Left lung (tissue), 10 donors: ENCODE measurements around the gene TCEA3. TPM values are rescaled to one million over a fixed set of nuclear protein-coding genes. Genes with fewer than 3 reads are reported as not detected.
A peak's percentile ranks its signal among the peaks of the same experiment; 100 is the strongest.

Source experiments
- ATAC-seq: fragments of 200-7000 bp; cut with Tn5 transposase; one replicate; pipeline ENCODE4 v1.9.1; 2020; ENCODE audit warnings: moderate library complexity
- DNase-seq, 4 donors: peaks; one replicate each; pipeline ENCODE4 v3.0.0-alpha.2; 2013 to 2020
- H3K27ac ChIP-seq, 2 donors: fragments of 200-600 bp; sonication (generic) in 1 of 2; one replicate each; pipeline versions ENCODE4 v1.5.0 to v1.8.0; 2020 to 2021
- H3K27me3 ChIP-seq, 2 donors: fragments of 200-600 bp; sonication (generic) in 1 of 2; one replicate each; pipeline versions ENCODE4 v1.5.0 to v1.8.0; 2020 to 2021
- H3K36me3 ChIP-seq, 2 donors: fragments of 200-600 bp; sonication (generic) in 1 of 2; one replicate each; pipeline versions ENCODE4 v1.5.0 to v1.8.0; 2020 to 2021
- H3K4me1 ChIP-seq, 2 donors: fragments of 200-600 bp; one replicate each; pipeline ENCODE4 v1.8.0; 2021
- H3K4me3 ChIP-seq, 2 donors: fragments of 200-600 bp; sonication (generic) in 1 of 2; one replicate each; pipeline versions ENCODE4 v1.5.0 to v1.8.0; 2020 to 2021; ENCODE audit warnings: mild to moderate bottlenecking in 1 of 2
- H3K9me3 ChIP-seq, 2 donors: fragments of 200-600 bp; sonication (generic) in 1 of 2; one replicate each; pipeline versions ENCODE4 v1.5.0 to v1.8.0; 2020 to 2021
- CTCF ChIP-seq, 2 donors: fragments of 200-600 bp; sonication (generic) in 1 of 2; IDR thresholded peaks; one replicate each; pipeline versions ENCODE4 v1.5.0 to v1.8.0; 2021; ENCODE audit warnings: antibody characterized with exemption in 2 of 2
- intact Hi-C, 2 donors: fragments of 100-400 bp; cut with DNase I; formaldehyde crosslinking; loops; one replicate each; pipeline versions ENCODE4 v1.11.2 to v1.14.2; 2022
- polyA plus RNA-seq, 6 donors: library from polyadenylated mRNA; unstranded; fragments of 120-200 nt; gene quantifications; one replicate each; pipeline ENCODE4 v1.2.1, GENCODE V29; 2013; ENCODE audit not compliant: insufficient read length in 6 of 6
- total RNA-seq, 2 donors: library from RNA; stranded (reverse); fragmentation: NEBNext Ultra II Directional; extraction: Animal tissue kit (Norgen Biotek cat#: 25700); gene quantifications; one replicate each; pipeline ENCODE4 v1.2.1, GENCODE V29; 2021
- donor health status: DM: no; HTN: yes; CAD: no.
- donor health status: DM: no; HTN: no; CAD: no.

Gene TCEA3
- total and polyA plus RNA-seq, 8 donors = 15.5 to 43.2 (median 28.0) TPM

- Histone ChIP-seq H3K27me3 (no peaks in the 10 kb centered on the region), H3K9me3 (no peaks in the 10 kb centered on the region), H3K27ac (no peak overlapping the region), H3K4me1 (peaks cover 4 to 7% of the 10 kb centered on the region in 2 donors), H3K36me3 (no peaks in the 10 kb centered on the region), H3K4me3 (no peak overlapping the region)
- intact Hi-C loops = no loop called here
- no peak for ATAC-seq
- DNase-seq = no peak
- TF ChIP-seq CTCF (IDR thresholded peaks at IDR 0.05) = no peak
These were observed 47.0 kb upstream of the TCEA3 start for GRCh38 chr1:23471473-23472075.

GRCh38 chr1:23470282-23471070 is 45.9 kb upstream of the TCEA3 start:
- Histone ChIP-seq H3K4me1 (peaks cover 4 to 7% of the 10 kb centered on the region in 2 donors), H3K9me3 (no peaks in the 10 kb centered on the region), H3K27ac (peak overlapping the region in 1 of 2 donors; percentile 24), H3K36me3 (no peaks in the 10 kb centered on the region), H3K27me3 (no peaks in the 10 kb centered on the region), H3K4me3 (no peak overlapping the region)
- TF ChIP-seq CTCF (IDR thresholded peaks at IDR 0.05) = no peak
- intact Hi-C loops = no loop called here
- DNase-seq (peak in 1 of 4 donors; percentile 49), ATAC-seq (peak; percentile 49)

GRCh38 chr1:23469372-23469982 is 44.9 kb upstream of the TCEA3 start:
- Histone ChIP-seq H3K27ac (no peak overlapping the region), H3K4me3 (no peak overlapping the region), H3K4me1 (peaks cover 0 to 7% of the 10 kb centered on the region in 2 donors), H3K9me3 (no peaks in the 10 kb centered on the region), H3K27me3 (no peaks in the 10 kb centered on the region), H3K36me3 (no peaks in the 10 kb centered on the region)
- intact Hi-C loops = no loop called here
- ATAC-seq (no peak), DNase-seq (no peak)
- TF ChIP-seq CTCF (IDR thresholded peaks at IDR 0.05) = no peak

GRCh38 chr1:23466423-23466989 is 42.0 kb upstream of the TCEA3 start:
- intact Hi-C loops = no loop called here
- H3K9me3 ChIP-seq = no peaks in the 10 kb centered on the region
- no peak overlapping the region for H3K4me3 ChIP-seq
- no peaks in the 10 kb centered on the region for H3K36me3 ChIP-seq
- no peak for TF ChIP-seq CTCF (IDR thresholded peaks at IDR 0.05)
- H3K27me3 ChIP-seq = no peaks in the 10 kb centered on the region
- ATAC-seq (no peak), DNase-seq (no peak)
- H3K27ac ChIP-seq = no peak overlapping the region
- H3K4me1 ChIP-seq = peaks cover 0 to 7% of the 10 kb centered on the region in 2 donors

- intact Hi-C loops = no loop called here
- no peak for TF ChIP-seq CTCF (IDR thresholded peaks at IDR 0.05)
- ATAC-seq (no peak), DNase-seq (no peak)
- H3K9me3 ChIP-seq = no peaks in the 10 kb centered on the region
- no peak overlapping the region for H3K27ac ChIP-seq
- no peaks in the 10 kb centered on the region for H3K4me1 ChIP-seq
- H3K4me3 ChIP-seq = no peak overlapping the region
- H3K27me3 ChIP-seq = no peaks in the 10 kb centered on the region
- H3K36me3 ChIP-seq = no peaks in the 10 kb centered on the region
These were observed 38.7 kb upstream of the TCEA3 start for GRCh38 chr1:23463286-23463685.
